Duodenal mucosa (tissue), 2 donors: ENCODE results near the gene SEC23B.

Experiments
- H3K27ac ChIP-seq: one replicate; pipeline ENCODE4 v1.7.0; 2013; ENCODE audit warnings: low read depth, low read length
- H3K27me3 ChIP-seq, 2 donors: one replicate each; pipeline ENCODE4 v1.7.0; 2013; ENCODE audit warnings: low read length in 2 of 2, control low read depth in 1 of 2; ENCODE audit not compliant: insufficient read depth in 2 of 2, control insufficient read depth in 1 of 2
- H3K36me3 ChIP-seq, 2 donors: one replicate each; pipeline ENCODE4 v1.7.0; 2013; ENCODE audit warnings: low read length in 2 of 2, control low read depth in 1 of 2; ENCODE audit not compliant: insufficient read depth in 2 of 2, control insufficient read depth in 1 of 2
- H3K4me1 ChIP-seq, 2 donors: one replicate each; pipeline ENCODE4 v1.7.0; 2013; ENCODE audit warnings: low read length in 2 of 2, control low read depth in 1 of 2; ENCODE audit not compliant: insufficient read depth in 2 of 2, control insufficient read depth in 1 of 2
- H3K4me3 ChIP-seq, 2 donors: one replicate each; pipeline ENCODE4 v1.7.0; 2013; ENCODE audit warnings: low read length in 2 of 2, low read depth in 1 of 2
- H3K9ac ChIP-seq, 2 donors: one replicate each; pipeline ENCODE4 v1.7.0; 2013; ENCODE audit warnings: low read length in 2 of 2, low read depth in 1 of 2
- H3K9me3 ChIP-seq, 2 donors: one replicate each; pipeline ENCODE4 v1.7.0; 2013; ENCODE audit warnings: low read length in 2 of 2, control low read depth in 1 of 2; ENCODE audit not compliant: control insufficient read depth in 1 of 2

The SEC23B gene

GRCh38 chr20:18541741-18542140 lies 34.0 kb downstream of the SEC23B start:
- no peak overlapping the region for H3K27ac ChIP-seq
- H3K36me3 ChIP-seq = peaks cover 21 to 64% of the 10 kb centered on the region in 2 donors
- no peak overlapping the region for H3K9ac ChIP-seq
- H3K4me1 ChIP-seq = peaks cover 3 to 12% of the 10 kb centered on the region in 2 donors
- H3K27me3 ChIP-seq = no peaks in the 10 kb centered on the region
- H3K4me3 ChIP-seq = no peak overlapping the region
- no peaks in the 10 kb centered on the region for H3K9me3 ChIP-seq

- Histone ChIP-seq H3K9me3 (no peaks in the 10 kb centered on the region), H3K9ac (no peak overlapping the region), H3K27me3 (no peaks in the 10 kb centered on the region), H3K27ac (no peak overlapping the region), H3K4me1 (peaks cover 3 to 12% of the 10 kb centered on the region in 2 donors), H3K4me3 (no peak overlapping the region), H3K36me3 (peaks cover 27 to 70% of the 10 kb centered on the region in 2 donors)
These were observed 35.5 kb downstream of the SEC23B start for GRCh38 chr20:18543216-18543615.

DNA sequence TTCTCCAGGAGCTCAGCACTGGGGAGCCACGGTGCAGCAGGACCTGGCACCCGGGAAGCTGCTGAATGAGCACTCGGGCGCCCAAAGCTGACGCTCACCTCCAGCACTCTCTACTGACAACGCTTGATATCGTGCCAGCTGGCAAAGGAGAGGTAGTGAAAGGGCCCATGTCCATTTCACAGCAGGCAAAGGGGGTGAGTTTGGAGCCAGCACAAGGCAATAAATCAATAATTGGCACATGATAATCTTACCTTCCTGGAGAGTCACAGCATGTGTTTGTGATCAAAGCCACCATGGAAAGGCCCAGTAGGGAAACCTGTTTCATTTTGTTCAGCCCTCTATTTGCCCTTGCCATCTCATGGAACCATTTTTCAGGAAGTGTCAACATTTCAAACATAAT lies 36.2 kb downstream of the SEC23B start:
- Histone ChIP-seq H3K4me3 (no peak overlapping the region), H3K9me3 (no peaks in the 10 kb centered on the region), H3K27me3 (no peaks in the 10 kb centered on the region), H3K4me1 (peaks cover 3 to 12% of the 10 kb centered on the region in 2 donors), H3K36me3 (peaks cover 31 to 73% of the 10 kb centered on the region in 2 donors), H3K9ac (peak overlapping the region in 1 of 2 donors; percentile 1), H3K27ac (no peak overlapping the region)

DNA sequence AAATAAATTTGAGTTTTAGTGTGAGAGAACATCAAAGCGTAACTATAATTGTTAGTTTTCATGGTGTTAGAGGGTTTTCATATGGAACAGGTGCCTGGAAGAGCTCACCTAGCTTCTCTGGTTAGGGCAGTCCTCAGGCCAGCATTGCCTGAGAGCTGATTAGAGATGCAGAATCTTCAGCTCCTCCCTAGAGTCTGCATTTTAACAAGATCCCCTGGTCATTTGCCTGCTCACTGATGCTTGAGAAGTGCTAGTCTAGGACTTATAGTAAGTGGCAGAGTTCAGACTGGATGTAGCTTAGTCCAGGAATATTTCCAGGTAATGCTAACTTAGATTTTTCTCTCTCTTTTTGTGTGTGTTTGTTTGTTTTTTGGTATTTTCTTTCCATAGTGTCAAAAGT lies 37.8 kb downstream of the SEC23B start:
- H3K9me3 ChIP-seq = no peaks in the 10 kb centered on the region
- H3K4me3 ChIP-seq = no peak overlapping the region
- no peak overlapping the region for H3K9ac ChIP-seq
- peaks cover 3 to 12% of the 10 kb centered on the region in 2 donors for H3K4me1 ChIP-seq
- no peak overlapping the region for H3K27ac ChIP-seq
- no peaks in the 10 kb centered on the region for H3K27me3 ChIP-seq
- peaks cover 31 to 76% of the 10 kb centered on the region in 2 donors for H3K36me3 ChIP-seq

DNA sequence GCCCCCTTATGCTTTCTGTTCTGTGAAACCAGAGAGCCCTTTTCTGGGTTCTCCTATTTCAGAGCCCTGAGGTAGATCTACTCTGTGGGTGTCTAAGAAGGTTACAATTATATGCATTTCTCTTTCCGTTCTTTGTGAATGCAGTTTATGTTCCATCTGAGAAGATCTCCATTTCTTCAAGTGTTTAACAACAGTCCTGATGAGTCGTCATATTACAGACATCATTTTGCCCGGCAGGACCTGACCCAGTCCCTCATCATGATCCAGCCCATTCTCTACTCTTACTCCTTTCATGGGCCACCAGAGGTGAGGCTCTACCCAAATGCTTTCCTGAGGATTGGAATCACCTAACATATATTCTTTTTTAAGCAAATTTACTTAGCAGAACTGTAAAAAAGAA lies 40.7 kb downstream of the SEC23B start:
- no peaks in the 10 kb centered on the region for H3K9me3 ChIP-seq
- no peaks in the 10 kb centered on the region for H3K27me3 ChIP-seq
- H3K4me1 ChIP-seq = peaks cover 2 to 9% of the 10 kb centered on the region in 2 donors
- H3K36me3 ChIP-seq = peaks cover 37 to 79% of the 10 kb centered on the region in 2 donors
- H3K9ac ChIP-seq = no peak overlapping the region
- H3K4me3 ChIP-seq = no peak overlapping the region
- no peak overlapping the region for H3K27ac ChIP-seq

DNA sequence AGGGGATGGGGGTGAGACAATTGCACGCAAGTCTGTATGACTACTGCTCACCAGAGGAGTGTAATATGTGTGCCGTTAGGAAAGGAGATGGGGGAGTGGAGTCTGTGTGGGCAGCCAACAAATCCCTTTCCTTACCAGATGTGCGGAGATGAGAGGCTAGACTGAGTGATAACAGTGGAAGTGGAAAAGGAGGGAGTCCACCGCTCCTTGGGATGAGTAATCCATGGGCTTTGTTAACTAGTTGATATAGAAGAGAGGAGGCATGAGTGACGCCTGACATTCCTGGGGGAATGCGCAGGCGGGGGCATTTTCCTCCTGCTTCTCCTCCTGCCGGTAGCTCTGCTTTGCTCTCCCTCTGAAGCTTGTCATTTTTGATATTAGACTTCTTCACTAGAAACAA lies 46.0 kb downstream of the SEC23B start:
- H3K36me3 ChIP-seq = peaks cover 24 to 74% of the 10 kb centered on the region in 2 donors

DNA sequence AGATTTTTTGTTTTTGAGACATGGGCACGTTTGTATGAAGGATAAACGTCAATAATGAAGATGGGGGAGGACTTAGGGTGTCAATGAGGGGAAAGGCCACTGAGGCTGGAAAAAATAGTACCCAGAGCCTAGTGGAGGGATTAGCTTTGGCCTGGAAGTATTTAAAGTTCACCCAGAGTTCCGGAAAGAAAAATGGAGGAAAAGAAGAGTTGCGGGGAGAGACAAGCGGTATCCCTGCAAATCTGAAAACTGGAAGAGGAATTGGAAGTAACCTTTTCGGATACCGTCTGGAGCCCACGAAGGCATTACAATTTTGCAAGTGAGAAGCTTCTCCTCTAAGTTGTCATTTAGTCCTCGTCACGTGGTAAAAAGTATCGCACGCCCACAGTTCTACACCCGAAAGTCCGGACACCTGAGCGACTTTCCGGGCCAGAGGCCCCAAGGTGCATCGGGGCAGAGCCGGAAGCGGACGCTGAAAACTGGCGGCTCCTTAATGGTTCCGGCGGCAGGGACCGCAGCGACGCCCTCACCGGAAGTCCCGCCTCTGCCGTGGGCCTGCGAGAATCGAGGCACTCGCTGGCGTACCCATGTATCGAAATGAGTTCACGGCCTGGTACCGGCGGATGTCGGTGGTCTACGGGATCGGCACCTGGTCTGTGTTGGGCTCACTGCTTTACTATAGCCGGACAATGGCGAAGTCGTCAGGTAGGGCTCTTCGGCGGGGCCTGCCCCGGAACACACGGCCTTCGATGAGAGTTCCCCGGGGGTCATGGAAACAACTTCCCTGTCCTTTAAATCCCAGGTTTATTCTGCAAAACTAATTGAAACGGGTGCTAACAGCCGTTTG lies 59.4 kb downstream of the SEC23B start, which contains the start of gene SMIM26:
Gene SMIM26, plus strand, starts transcription at position 541 of the 847 bp plus-strand sequence. Its CDS starts 47 bp downstream, at position 588.
- Histone ChIP-seq H3K9ac (peak within 1 kb of the TSS; percentile 82 to 99), H3K27ac (peak within 1 kb of the TSS; percentile 76), H3K9me3 (no peaks in the 10 kb centered on the region), H3K27me3 (no peaks in the 10 kb centered on the region), H3K36me3 (peaks cover 3 to 37% of the 10 kb centered on the region in 2 donors), H3K4me1 (peaks cover 5 to 14% of the 10 kb centered on the region in 2 donors), H3K4me3 (peak within 1 kb of the TSS; percentile 96 to 97)

More for the DNA sequence above, 46.0 kb downstream of the SEC23B start:
- Histone ChIP-seq H3K9ac (no peak overlapping the region), H3K27ac (no peak overlapping the region), H3K9me3 (no peaks in the 10 kb centered on the region), H3K4me3 (no peak overlapping the region), H3K4me1 (no peaks in the 10 kb centered on the region), H3K27me3 (no peaks in the 10 kb centered on the region)

DNA sequence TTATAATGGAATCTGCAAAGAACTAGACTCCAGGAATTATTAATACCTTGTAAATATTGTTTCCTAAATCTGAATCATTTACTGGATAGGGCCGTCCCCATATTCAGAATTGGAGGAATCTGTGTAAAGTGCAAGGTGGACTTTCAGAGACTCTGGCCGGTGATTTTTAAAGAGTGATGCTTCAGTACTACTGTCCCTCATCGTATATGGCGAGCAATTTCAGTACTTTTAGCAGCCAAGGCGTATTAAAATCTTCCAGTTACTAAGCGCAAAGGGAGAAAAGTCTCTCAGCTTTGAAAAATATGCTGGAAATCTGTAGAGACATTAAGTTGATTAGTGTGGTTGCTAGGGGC lies 60.0 kb downstream of the SEC23B start:
- H3K9me3 ChIP-seq = no peaks in the 10 kb centered on the region
- peak overlapping the region; percentile 82 to 99 for H3K9ac ChIP-seq
- H3K4me3 ChIP-seq = peak overlapping the region; percentile 96 to 97
- H3K4me1 ChIP-seq = peaks cover 5 to 14% of the 10 kb centered on the region in 2 donors
- H3K27me3 ChIP-seq = no peaks in the 10 kb centered on the region
- peak overlapping the region; percentile 76 for H3K27ac ChIP-seq
- H3K36me3 ChIP-seq = peaks cover 0 to 31% of the 10 kb centered on the region in 2 donors

- H3K9me3 ChIP-seq = no peaks in the 10 kb centered on the region
- peaks cover 0 to 29% of the 10 kb centered on the region in 2 donors for H3K36me3 ChIP-seq
- H3K4me1 ChIP-seq = peaks cover 5 to 14% of the 10 kb centered on the region in 2 donors
- H3K9ac ChIP-seq = no peak overlapping the region
- no peak overlapping the region for H3K27ac ChIP-seq
- H3K27me3 ChIP-seq = no peaks in the 10 kb centered on the region
- peak overlapping the region in 1 of 2 donors; percentile 9 for H3K4me3 ChIP-seq
These were observed 63.3 kb downstream of the SEC23B start for GRCh38 chr20:18571009-18571408.

GRCh38 chr20:18571578-18571977 lies 63.8 kb downstream of the SEC23B start:
- H3K27me3 ChIP-seq = no peaks in the 10 kb centered on the region
- no peak overlapping the region for H3K9ac ChIP-seq
- peaks cover 0 to 29% of the 10 kb centered on the region in 2 donors for H3K36me3 ChIP-seq
- H3K4me1 ChIP-seq = peaks cover 2 to 10% of the 10 kb centered on the region in 2 donors
- no peak overlapping the region for H3K4me3 ChIP-seq
- H3K9me3 ChIP-seq = no peaks in the 10 kb centered on the region
- H3K27ac ChIP-seq = no peak overlapping the region
